Type B pancreatic cell (in vitro differentiated cells): ENCODE data around the gene NELFCD. TPM values are rescaled to one million over a fixed set of nuclear protein-coding genes. Genes with fewer than 3 reads are reported as not detected.

Experiments used
- DNase-seq: peaks from one replicate; pipeline ENCODE4 v3.0.0; 2021; ENCODE audit warnings: mixed read lengths; ENCODE audit not compliant: unreplicated experiment; ENCODE audit errors: extremely low spot score
- H3K27ac Mint-ChIP-seq: 2 replicates; pipeline ENCODE4 v1.8.0; 2021; ENCODE audit warnings: mild to moderate bottlenecking, mixed read lengths
- H3K27me3 Mint-ChIP-seq: 2 replicates; pipeline ENCODE4 v1.8.0; 2021; ENCODE audit warnings: mixed read lengths
- H3K36me3 Mint-ChIP-seq: 2 replicates; pipeline ENCODE4 v1.8.0; 2021; ENCODE audit warnings: mixed read lengths
- H3K4me1 Mint-ChIP-seq: one replicate; pipeline ENCODE4 v1.8.0; 2021; ENCODE audit warnings: mixed read lengths; ENCODE audit not compliant: unreplicated experiment
- H3K4me3 Mint-ChIP-seq: 2 replicates; pipeline ENCODE4 v1.8.0; 2021; ENCODE audit warnings: mild to moderate bottlenecking, mixed read lengths
- H3K9me3 Mint-ChIP-seq: 2 replicates; pipeline ENCODE4 v1.8.0; 2021; ENCODE audit warnings: mixed read lengths
- CTCF ChIP-seq: fragments of 200-600 bp; sonication (generic); conservative IDR thresholded peaks from 2 replicates; pipeline ENCODE4 v1.5.0; 2021; ENCODE audit warnings: antibody characterized with exemption, mild to moderate bottlenecking
- total RNA-seq: library from RNA; stranded (reverse); gene quantifications from 2 replicates; pipeline ENCODE4 v1.2.1, GENCODE V29; 2021; ENCODE audit warnings: low replicate concordance

The NELFCD gene
- total RNA-seq, 1 donor from 2014 or later = 110 TPM

GRCh38 chr20:58967652-58968429 is 13.2 kb upstream of the NELFCD start:
- H3K27me3 Mint-ChIP-seq = peaks cover 3% of the 10 kb centered on the region
- H3K4me1 Mint-ChIP-seq = no peaks in the 10 kb centered on the region
- TF ChIP-seq CTCF = no peak
- no peaks in the 10 kb centered on the region for H3K9me3 Mint-ChIP-seq
- H3K4me3 Mint-ChIP-seq = no peak overlapping the region
- DNase-seq = no peak
- H3K36me3 Mint-ChIP-seq = no peaks in the 10 kb centered on the region
- H3K27ac Mint-ChIP-seq = no peak overlapping the region

- no peak for DNase-seq
- H3K9me3 Mint-ChIP-seq = no peaks in the 10 kb centered on the region
- TF ChIP-seq CTCF = no peak
- H3K27me3 Mint-ChIP-seq = peaks cover 3% of the 10 kb centered on the region
- H3K4me3 Mint-ChIP-seq = no peak overlapping the region
- H3K36me3 Mint-ChIP-seq = no peaks in the 10 kb centered on the region
- no peaks in the 10 kb centered on the region for H3K4me1 Mint-ChIP-seq
- H3K27ac Mint-ChIP-seq = no peak overlapping the region
Measured at GRCh38 chr20:58969439-58969838, 11.6 kb upstream of the NELFCD start.

- no peak for TF ChIP-seq CTCF
- Mint-ChIP-seq H3K9me3 (peaks cover 2% of the 10 kb centered on the region), H3K36me3 (no peaks in the 10 kb centered on the region), H3K27me3 (peaks cover 3% of the 10 kb centered on the region), H3K4me3 (no peak overlapping the region), H3K27ac (no peak overlapping the region), H3K4me1 (no peaks in the 10 kb centered on the region)
- DNase-seq = no peak
Measured at GRCh38 chr20:58970146-58970545, 10.9 kb upstream of the NELFCD start.

- no peaks in the 10 kb centered on the region for H3K36me3 Mint-ChIP-seq
- TF ChIP-seq CTCF = no peak
- peaks cover 9% of the 10 kb centered on the region for H3K9me3 Mint-ChIP-seq
- H3K4me1 Mint-ChIP-seq = peaks cover 4% of the 10 kb centered on the region
- H3K27ac Mint-ChIP-seq = no peak overlapping the region
- peaks cover 3% of the 10 kb centered on the region for H3K27me3 Mint-ChIP-seq
- no peak for DNase-seq
- no peak overlapping the region for H3K4me3 Mint-ChIP-seq
Measured at GRCh38 chr20:58971429-58971828, 9.6 kb upstream of the NELFCD start.

- H3K27ac Mint-ChIP-seq = no peak overlapping the region
- peaks cover 3% of the 10 kb centered on the region for H3K27me3 Mint-ChIP-seq
- peaks cover 9% of the 10 kb centered on the region for H3K9me3 Mint-ChIP-seq
- H3K4me3 Mint-ChIP-seq = no peak overlapping the region
- peaks cover 4% of the 10 kb centered on the region for H3K4me1 Mint-ChIP-seq
- TF ChIP-seq CTCF = no peak
- no peaks in the 10 kb centered on the region for H3K36me3 Mint-ChIP-seq
- DNase-seq = no peak
Measured at GRCh38 chr20:58973179-58973578, 7.9 kb upstream of the NELFCD start.
